ENCODE results near the gene GSK3B.

DNA sequence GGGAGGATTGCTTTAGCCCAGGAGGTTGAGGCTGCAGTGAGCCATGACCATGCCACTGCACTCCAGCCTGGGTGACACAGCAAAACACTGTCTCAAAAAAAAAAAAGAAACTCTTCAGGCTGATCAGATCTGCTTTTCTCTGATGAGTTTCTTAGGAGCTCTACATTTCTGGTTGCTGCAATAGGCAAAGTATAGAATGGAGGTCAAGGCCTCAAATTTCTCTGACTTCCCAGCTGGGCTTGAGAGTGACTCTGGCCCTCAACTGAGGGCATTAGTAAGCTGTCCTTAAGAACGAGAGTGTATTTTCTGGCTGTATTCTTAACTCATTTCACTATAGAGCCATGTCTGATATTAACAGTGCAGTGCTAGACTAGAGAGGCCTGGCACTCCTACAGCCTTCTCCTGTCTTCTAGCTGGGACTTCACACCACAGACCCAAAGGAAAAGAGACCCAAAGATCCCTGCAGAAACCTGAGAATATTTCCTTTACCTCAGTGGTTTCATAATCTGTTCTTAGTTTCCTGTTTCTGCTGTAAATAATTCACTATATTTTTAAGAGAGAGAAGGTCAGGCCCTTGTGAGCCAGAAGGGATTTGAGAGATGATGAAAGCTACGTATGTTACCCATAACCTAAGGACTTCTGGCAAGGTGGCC lies 314.4 kb downstream of the GSK3B start:
- TF ChIP-seq CTCF (IDR thresholded peaks at IDR 0.05) (no peak), POLR2A (IDR thresholded peaks at IDR 0.05) (no peak)
